WI38 (cell line): Measurements from ENCODE around the gene TRIP11.

Source experiments
- H3K4me3 ChIP-seq: 2 replicates; pipeline ENCODE4 v1.5.1; 2011; ENCODE audit warnings: low read depth, mild to moderate bottlenecking, control low read depth, low read length
- CTCF ChIP-seq: IDR thresholded peaks from 2 replicates; pipeline ENCODE4 v1.5.1; 2012; ENCODE audit warnings: low read depth, mild to moderate bottlenecking, control low read depth, low read length

Gene TRIP11

GRCh38 chr14:92026548-92027190 is 13.2 kb downstream of the TRIP11 start:
- no peak overlapping the region for H3K4me3 ChIP-seq
- no peak for TF ChIP-seq CTCF

- no peak overlapping the region for H3K4me3 ChIP-seq
- TF ChIP-seq CTCF = no peak
These were observed 17.8 kb downstream of the TRIP11 start for GRCh38 chr14:92022036-92022435.

GRCh38 chr14:92021523-92021922 is 18.3 kb downstream of the TRIP11 start:
- no peak overlapping the region for H3K4me3 ChIP-seq
- no peak for TF ChIP-seq CTCF

- no peak for TF ChIP-seq CTCF
- H3K4me3 ChIP-seq = no peak overlapping the region
These were observed 25.8 kb downstream of the TRIP11 start for GRCh38 chr14:92014040-92014439.

- TF ChIP-seq CTCF = no peak
These were observed 27.6 kb downstream of the TRIP11 start for GRCh38 chr14:92012121-92012748.

GRCh38 chr14:92010644-92011043 is 29.2 kb downstream of the TRIP11 start:
- no peak for TF ChIP-seq CTCF
- no peak overlapping the region for H3K4me3 ChIP-seq

More at GRCh38 chr14:92012121-92012748, 27.6 kb downstream of the TRIP11 start:
- no peak overlapping the region for H3K4me3 ChIP-seq

- no peak overlapping the region for H3K4me3 ChIP-seq
- TF ChIP-seq CTCF = no peak
These were observed 30.3 kb downstream of the TRIP11 start for GRCh38 chr14:92009604-92010003.
